ENCODE results near the gene PCSK4. TPM values are rescaled to one million over a fixed set of nuclear protein-coding genes. Genes with fewer than 3 reads are reported as not detected.

The PCSK4 gene
- total and polyA plus RNA-seq, 2 of the 13 experiments (the other 11 are each of a cell fraction or from before 2014, with no cell fraction given) = 2.0 to 2.7 TPM

DNA sequence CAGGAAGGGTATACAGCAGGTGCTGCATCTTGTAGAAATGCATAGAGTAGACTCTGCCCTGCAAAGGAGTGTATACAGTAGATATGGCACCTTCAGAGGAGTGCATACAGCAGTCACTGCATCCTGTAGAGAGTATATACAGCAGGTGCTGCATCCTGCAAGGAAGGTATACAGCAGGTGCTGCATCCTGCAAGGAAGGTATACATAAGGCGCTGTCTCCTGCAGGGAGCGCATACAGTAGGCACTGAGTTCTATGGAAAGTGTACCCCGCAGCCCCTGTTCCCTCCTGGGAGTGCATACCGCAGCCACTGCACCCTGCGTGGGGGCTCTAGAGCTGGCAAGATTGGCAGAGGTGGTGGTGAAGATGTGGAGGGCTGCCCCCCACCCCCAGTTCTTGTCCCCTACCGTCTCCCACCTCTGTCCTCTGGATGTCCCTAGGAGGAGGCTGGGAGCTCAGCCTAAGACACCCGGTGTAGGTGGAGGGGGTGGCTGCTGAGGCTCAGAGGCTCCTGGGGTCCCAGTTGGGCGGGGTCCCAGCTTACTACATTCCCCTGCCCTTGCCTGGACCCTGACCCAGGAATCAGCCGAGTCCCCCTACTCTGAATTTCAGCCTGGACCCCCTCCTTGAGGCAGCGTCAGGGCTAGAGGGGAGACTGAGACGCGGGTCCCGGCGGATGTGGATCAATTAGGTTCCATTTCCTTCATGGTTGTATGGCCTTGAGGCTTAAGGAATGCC, 25.0 kb upstream of the PCSK4 start:
- Histone ChIP-seq H3K27me3 (ENCODE audit: control insufficient read depth in 1 of 2, insufficient read depth in 2 of 2, low read length in 2 of 2) (peaks cover 0 to 21% of the 10 kb centered on the region in 2 experiments; a peak in 3 of 5 replicates), H3K79me2 (ENCODE audit: insufficient read depth, low read length) (no peaks in the 10 kb centered on the region), H3K27ac (ENCODE audit: extremely low read length, insufficient read depth, low read length) (no peak overlapping the region), H3K9ac (ENCODE audit: insufficient read depth, low read depth, low read length) (no peak overlapping the region), H3K36me3 (replicated peaks in 1 of 2; ENCODE audit: control insufficient read depth in 1 of 2, insufficient read depth in 2 of 2, low read length in 2 of 2) (no peaks in the 10 kb centered on the region), H3K4me1 (ENCODE audit: insufficient read depth, low read length) (peaks cover 30% of the 10 kb centered on the region), H3K9me3 (ENCODE audit: low read length) (no peaks in the 10 kb centered on the region), H3K4me2 (ENCODE audit: low read depth, low read length) (no peak overlapping the region), H4K20me1 (ENCODE audit: insufficient read depth, low read length) (no peaks in the 10 kb centered on the region), H2AFZ (ENCODE audit: low read length) (no peak overlapping the region), H3K4me3 (replicated peaks in 1 of 3; ENCODE audit: insufficient read depth in 1 of 3, low read depth in 2 of 3, low read length in 3 of 3) (no peak overlapping the region)
- intact Hi-C loops (cut with micrococcal nuclease; ENCODE audit: unreplicated experiment) = no loop called here
- no TSS peak for BruUV-seq (replicated peaks)
- WGBS (ENCODE audit: low lambda C conversion rate) = 53% methylated on average over 4 of the region's 14 CpGs
- ChIA-PET POLR2A (no interaction called here), CTCF (ENCODE audit: low intra/inter-chr PET ratio, low total read pairs) (no interaction called here)
- in situ Hi-C loops (cut with HindIII; ENCODE audit: extremely low pct_ligation_motif_present, low pct_unique_long_range_greater_than_20kb) = loop anchor here (5.0 kb wide), 1 partner anchor 58 kb away; no protein-coding TSS in a partner anchor
- no peak for FAIRE-seq
- ATAC-seq = no peak
- TF ChIP-seq ZNF740 (CRISPR knock-in tag; IDR thresholded peaks at IDR 0.05) (no peak), ZKSCAN8 (CRISPR knock-in tag; IDR thresholded peaks at IDR 0.05; ENCODE audit: borderline replicate concordance) (peak; percentile 98)
- DNase-seq (ENCODE audit: low spot score) = no peak

GRCh38 chr19:1514295-1514661, 24.1 kb upstream of the PCSK4 start:
- WGBS (ENCODE audit: low lambda C conversion rate) = 8% methylated on average over 9 of the region's 10 CpGs
- DNase-seq (ENCODE audit: low spot score) (no peak), ATAC-seq (no peak), FAIRE-seq (no peak)
- Histone ChIP-seq H4K20me1 (ENCODE audit: insufficient read depth, low read length) (no peaks in the 10 kb centered on the region), H3K9me3 (ENCODE audit: low read length) (no peaks in the 10 kb centered on the region), H3K36me3 (replicated peaks in 1 of 2; ENCODE audit: control insufficient read depth in 1 of 2, insufficient read depth in 2 of 2, low read length in 2 of 2) (no peaks in the 10 kb centered on the region), H3K4me1 (ENCODE audit: insufficient read depth, low read length) (peaks cover 34% of the 10 kb centered on the region), H3K27ac (ENCODE audit: extremely low read length, insufficient read depth, low read length) (no peak overlapping the region), H3K9ac (ENCODE audit: insufficient read depth, low read depth, low read length) (no peak overlapping the region), H3K79me2 (ENCODE audit: insufficient read depth, low read length) (no peaks in the 10 kb centered on the region), H3K4me2 (ENCODE audit: low read depth, low read length) (no peak overlapping the region), H3K27me3 (ENCODE audit: control insufficient read depth in 1 of 2, insufficient read depth in 2 of 2, low read length in 2 of 2) (peaks cover 0 to 17% of the 10 kb centered on the region in 2 experiments; a peak in 3 of 5 replicates), H2AFZ (ENCODE audit: low read length) (no peak overlapping the region), H3K4me3 (replicated peaks in 1 of 3; ENCODE audit: insufficient read depth in 1 of 3, low read depth in 2 of 3, low read length in 3 of 3) (no peak overlapping the region)
- ChIA-PET CTCF (ENCODE audit: low intra/inter-chr PET ratio, low total read pairs) (interaction anchor here (2.0 to 2.1 kb wide), 2 partner anchors 11 to 69 kb away, joined by 5 to 8 read pairs; no protein-coding TSS in a partner anchor), POLR2A (no interaction called here)
- in situ Hi-C loops (cut with HindIII; ENCODE audit: extremely low pct_ligation_motif_present, low pct_unique_long_range_greater_than_20kb) (loop anchor here (5.0 kb wide), 1 partner anchor 57 kb away; no protein-coding TSS in a partner anchor), intact Hi-C loops (cut with micrococcal nuclease; ENCODE audit: unreplicated experiment) (no loop called here)
- peak; percentile 4 for TF ChIP-seq AGO1 (IDR thresholded peaks at IDR 0.05; ENCODE audit: low read depth, low read length, poor library complexity, severe bottlenecking)
- no peak for TF ChIP-seq ZNF451 (CRISPR knock-in tag; IDR thresholded peaks at IDR 0.05)
- no TSS peak for BruUV-seq (replicated peaks)

All from HepG2 (cell line).